KOPT-K1 (cell line): ENCODE results near the gene BCKDHB.

Experiments
- H3K27ac ChIP-seq: fragments of 200-600 bp; sonication (generic); 2 replicates; pipeline ENCODE4 v1.5.1; 2016; ENCODE audit warnings: antibody characterized with exemption, mild to moderate bottlenecking, low read depth, low read length; ENCODE audit not compliant: poor library complexity, severe bottlenecking
- H3K36me3 ChIP-seq: fragments of 200-600 bp; sonication (generic); 2 replicates; pipeline ENCODE4 v1.5.1; 2017; ENCODE audit warnings: antibody characterized with exemption, mild to moderate bottlenecking, low read length, moderate library complexity; ENCODE audit not compliant: insufficient read depth
- H3K9me3 ChIP-seq: fragments of 200-600 bp; sonication (generic); 2 replicates; pipeline ENCODE4 v1.5.1; 2017; ENCODE audit warnings: antibody characterized with exemption, low read length, mild to moderate bottlenecking; ENCODE audit not compliant: insufficient read depth, poor library complexity, severe bottlenecking

BCKDHB gene

GRCh38 chr6:80363501-80364122 lies 257.1 kb downstream of the BCKDHB start:
- Histone ChIP-seq H3K27ac (no peak overlapping the region), H3K9me3 (no peaks in the 10 kb centered on the region), H3K36me3 (no peaks in the 10 kb centered on the region)

- Histone ChIP-seq H3K27ac (no peak overlapping the region), H3K36me3 (no peaks in the 10 kb centered on the region), H3K9me3 (no peaks in the 10 kb centered on the region)
Measured at GRCh38 chr6:80364149-80364548, 257.7 kb downstream of the BCKDHB start.

GRCh38 chr6:80366051-80366450 lies 259.6 kb downstream of the BCKDHB start:
- H3K27ac ChIP-seq, result no peak overlapping the region
- no peaks in the 10 kb centered on the region for H3K36me3 ChIP-seq
- no peaks in the 10 kb centered on the region for H3K9me3 ChIP-seq

- H3K36me3 ChIP-seq, result no peaks in the 10 kb centered on the region
- no peaks in the 10 kb centered on the region for H3K9me3 ChIP-seq
- no peak overlapping the region for H3K27ac ChIP-seq
Measured at GRCh38 chr6:80366714-80367113, 260.2 kb downstream of the BCKDHB start.

DNA sequence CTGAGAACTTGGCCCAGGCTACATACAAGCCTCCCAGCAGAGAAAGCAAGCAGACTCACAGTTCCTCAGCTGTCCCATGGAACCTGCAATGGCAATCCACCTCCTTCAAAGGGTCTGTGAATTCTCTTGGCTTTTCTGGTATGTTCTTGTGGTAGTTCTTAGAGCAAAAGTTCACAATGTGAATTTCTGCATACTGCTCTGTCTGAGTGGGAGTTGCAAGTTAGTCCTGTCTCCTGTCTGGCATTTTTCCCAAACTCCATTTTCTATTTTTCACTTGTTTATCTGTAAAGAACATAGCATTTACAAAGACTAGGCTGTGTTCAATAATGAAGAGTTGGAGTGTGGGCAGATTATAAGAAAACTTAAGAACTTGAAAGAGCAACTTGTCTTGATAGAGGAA lies 269.9 kb downstream of the BCKDHB start:
- H3K9me3 ChIP-seq, result no peaks in the 10 kb centered on the region
- H3K36me3 ChIP-seq, result no peaks in the 10 kb centered on the region
- no peak overlapping the region for H3K27ac ChIP-seq

DNA sequence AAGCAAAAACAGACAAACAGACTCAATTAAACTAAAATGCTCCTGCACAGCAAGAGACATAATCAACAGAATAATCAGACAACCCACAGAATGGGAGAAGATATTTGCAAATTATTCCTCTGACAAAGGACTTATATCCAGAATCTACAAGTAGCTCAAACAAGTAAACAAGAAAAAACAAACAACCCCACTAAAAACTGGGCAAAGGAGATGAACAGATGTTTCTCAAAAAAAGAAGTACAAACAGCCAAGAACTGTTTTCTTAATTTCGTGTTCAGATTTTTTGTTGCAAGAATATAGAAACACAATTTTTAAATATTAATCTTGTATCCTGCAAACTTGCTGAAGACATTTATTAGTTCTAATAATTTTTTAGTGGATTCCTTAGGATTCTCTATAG lies 274.1 kb downstream of the BCKDHB start:
- Histone ChIP-seq H3K9me3 (no peaks in the 10 kb centered on the region), H3K36me3 (no peaks in the 10 kb centered on the region), H3K27ac (no peak overlapping the region)

DNA sequence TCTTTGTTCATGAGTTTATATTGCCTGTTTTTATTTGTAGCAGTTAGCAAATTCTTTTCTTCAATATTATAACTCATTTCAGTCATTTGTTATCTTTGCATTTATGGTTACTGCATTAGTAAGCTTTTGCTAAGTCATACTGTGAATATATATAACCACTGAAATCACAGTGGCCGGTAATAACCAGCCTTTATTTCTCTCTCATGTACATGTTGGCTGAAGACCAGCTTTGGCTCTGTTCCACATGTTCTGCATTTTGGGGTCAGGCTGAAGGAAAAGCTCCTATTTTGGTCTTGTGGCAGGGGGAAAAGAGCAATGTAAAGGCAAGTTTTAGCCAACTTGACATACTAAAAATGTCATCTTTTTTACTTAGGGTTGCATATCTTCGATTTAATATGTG lies 276.3 kb downstream of the BCKDHB start:
- no peaks in the 10 kb centered on the region for H3K9me3 ChIP-seq
- no peak overlapping the region for H3K27ac ChIP-seq
- no peaks in the 10 kb centered on the region for H3K36me3 ChIP-seq

DNA sequence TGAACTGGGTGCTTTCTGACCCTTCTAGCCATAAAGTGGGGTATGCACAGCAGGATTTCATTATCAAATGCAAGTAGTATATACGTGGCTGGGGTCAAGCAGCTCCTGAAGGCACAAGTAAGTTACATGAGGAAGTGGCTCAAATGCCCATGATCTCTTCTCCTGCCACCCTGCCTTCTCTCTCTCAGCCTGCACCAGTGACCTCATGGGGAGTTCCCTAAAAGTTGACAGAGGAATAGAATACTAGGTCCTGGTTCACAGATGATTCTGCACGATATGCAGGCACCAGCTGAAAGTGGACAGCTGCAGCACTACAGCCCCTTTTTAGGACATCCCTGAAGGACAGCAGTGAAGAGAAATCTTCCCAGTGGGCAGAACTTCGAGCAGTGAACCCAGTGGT lies 282.0 kb downstream of the BCKDHB start:
- H3K9me3 ChIP-seq, result no peaks in the 10 kb centered on the region
- no peak overlapping the region for H3K27ac ChIP-seq
- H3K36me3 ChIP-seq, result no peaks in the 10 kb centered on the region
